Measurements from ENCODE around the gene NELFE. TPM values are rescaled to one million over a fixed set of nuclear protein-coding genes. Genes with fewer than 3 reads are reported as not detected.
"Not testable (repeated sequence)": the region's sequence is repeated elsewhere in the genome, so short reads cannot be mapped to it uniquely, and the experiment has no call there.

NELFE gene
- total and polyA plus RNA-seq, 12 donors, result 36.5 to 70.4 (median 45.7) TPM

GRCh38 chr6:31979238-31979898 is 20.6 kb upstream of the NELFE start:
- ATAC-seq (no peak), DNase-seq (no peak)
- 86 to 88% methylated on average over 3 of the region's 3 CpGs for WGBS, 2 donors
- no peaks in the 10 kb centered on the region for H3K27me3 ChIP-seq
- H3K4me3 ChIP-seq, result no peak overlapping the region
- no peak overlapping the region for H3K27ac ChIP-seq
- intact Hi-C loops (cut with DNase I), result no loop called here
- H3K9me3 ChIP-seq, result no peaks in the 10 kb centered on the region
- TF ChIP-seq CTCF (IDR thresholded peaks at IDR 0.05), result no peak
- no peaks in the 10 kb centered on the region for H3K4me1 ChIP-seq
- peaks cover 0 to 33% (median 8%) of the 10 kb centered on the region in 9 donors for H3K36me3 ChIP-seq

GRCh38 chr6:31978831-31979230 is 20.1 kb upstream of the NELFE start:
- no peak overlapping the region for H3K27ac ChIP-seq
- H3K4me1 ChIP-seq, result peaks cover 0 to under 1% (median 0%) of the 10 kb centered on the region in 9 donors
- DNase-seq (no peak), ATAC-seq (no peak)
- 84 to 88% methylated on average over 5 of the region's 5 CpGs for WGBS, 2 donors
- H3K27me3 ChIP-seq, result no peaks in the 10 kb centered on the region
- TF ChIP-seq CTCF (IDR thresholded peaks at IDR 0.05), result no peak
- no peak overlapping the region for H3K4me3 ChIP-seq
- peaks cover 0 to 39% (median 8%) of the 10 kb centered on the region in 9 donors for H3K36me3 ChIP-seq
- H3K9me3 ChIP-seq, result no peaks in the 10 kb centered on the region
- intact Hi-C loops (cut with DNase I), result no loop called here

GRCh38 chr6:31977816-31978431 is 19.2 kb upstream of the NELFE start:
- intact Hi-C loops (cut with DNase I), result no loop called here
- no peak overlapping the region for H3K4me3 ChIP-seq
- ATAC-seq (no peak), DNase-seq (no peak)
- no peaks in the 10 kb centered on the region for H3K27me3 ChIP-seq
- H3K27ac ChIP-seq, result no peak overlapping the region
- H3K4me1 ChIP-seq, result peaks cover 4 to 9% (median 6%) of the 10 kb centered on the region in 9 donors
- 96% methylated on average over 12 of the region's 12 CpGs for WGBS, 2 donors
- peaks cover 0 to 41% (median 8%) of the 10 kb centered on the region in 9 donors for H3K36me3 ChIP-seq
- TF ChIP-seq CTCF (IDR thresholded peaks at IDR 0.05), result no peak
- no peaks in the 10 kb centered on the region for H3K9me3 ChIP-seq

- intact Hi-C loops (cut with DNase I); H3K4me3 ChIP-seq; ATAC-seq; H3K9me3 ChIP-seq; H3K27ac ChIP-seq; H3K27me3 ChIP-seq; DNase-seq: not testable (repeated sequence)
- WGBS, 2 donors, result 98% methylated on average over 26 to 29 of the region's 30 CpGs
- Histone ChIP-seq H3K36me3 (peaks cover 0 to 41% (median 8%) of the 10 kb centered on the region in 9 donors), H3K4me1 (peaks cover 6 to 20% (median 16%) of the 10 kb centered on the region in 9 donors)
Measured at GRCh38 chr6:31976065-31976464, 17.3 kb upstream of the NELFE start.
